Fibroblast of lung (primary cell): ENCODE data around the gene WBP1L. TPM values are rescaled to one million over a fixed set of nuclear protein-coding genes. Genes with fewer than 3 reads are reported as not detected.

Experiments used
- DNase-seq, 2 donors: peaks; one replicate each; pipeline versions ENCODE4 v3.0.0 to v3.0.0-alpha.2; 2010; ENCODE audit warnings: low read depth in 2 of 2
- H2AFZ ChIP-seq: 2 replicates; pipeline ENCODE4 v1.5.1; 2012; ENCODE audit warnings: low read length, control low read depth, inconsistent platforms
- H3K27ac ChIP-seq: 2 replicates; pipeline ENCODE4 v1.5.1; 2011; ENCODE audit warnings: low read length, control low read depth; ENCODE audit not compliant: insufficient read depth
- H3K27me3 ChIP-seq: 2 replicates; pipeline ENCODE4 v1.5.1; 2011; ENCODE audit warnings: mild to moderate bottlenecking, low read length; ENCODE audit not compliant: control insufficient read depth, insufficient read depth
- H3K36me3 ChIP-seq: 2 replicates; pipeline ENCODE4 v1.5.1; 2011; ENCODE audit warnings: low read length; ENCODE audit not compliant: control insufficient read depth, insufficient read depth
- H3K4me1 ChIP-seq: 2 replicates; pipeline ENCODE4 v1.5.1; 2011; ENCODE audit warnings: low read length; ENCODE audit not compliant: control insufficient read depth, insufficient read depth; ENCODE audit errors: extremely low read depth
- H3K4me2 ChIP-seq: 2 replicates; pipeline ENCODE4 v1.5.1; 2011; ENCODE audit warnings: low read length, control low read depth; ENCODE audit not compliant: insufficient read depth; ENCODE audit errors: extremely low read depth
- H3K4me3 ChIP-seq, 4 experiments: fragments of 200-600 bp in 1 of 4; sonication (generic) in 1 of 4; replicated peaks in 1 of 4; 2 replicates each; pipeline ENCODE4 v1.5.1; 2011 to 2016; ENCODE audit warnings: low read length in 4 of 4, low read depth in 3 of 4, mild to moderate bottlenecking in 3 of 4, control low read depth in 2 of 4, inconsistent platforms in 1 of 4, mixed read lengths in 1 of 4; ENCODE audit not compliant: insufficient read depth in 1 of 4; ENCODE audit errors: control extremely low read depth in 1 of 4
- H3K79me2 ChIP-seq: 2 replicates; pipeline ENCODE4 v1.5.1; 2012; ENCODE audit warnings: mild to moderate bottlenecking, low read length, inconsistent platforms; ENCODE audit not compliant: control insufficient read depth, insufficient read depth
- H3K9ac ChIP-seq: 2 replicates; pipeline ENCODE4 v1.5.1; 2011; ENCODE audit warnings: mild to moderate bottlenecking, low read length, control low read depth; ENCODE audit not compliant: insufficient read depth
- H3K9me3 ChIP-seq: 2 replicates; pipeline ENCODE4 v1.5.1; 2012; ENCODE audit warnings: low read depth, low read length; ENCODE audit not compliant: control insufficient read depth, insufficient read depth
- H4K20me1 ChIP-seq: 2 replicates; pipeline ENCODE4 v1.5.1; 2011; ENCODE audit warnings: low read length; ENCODE audit not compliant: control insufficient read depth, insufficient read depth; ENCODE audit errors: extremely low read depth
- EZH2 ChIP-seq: IDR thresholded peaks from 2 replicates; pipeline ENCODE4 v1.5.1; 2012; ENCODE audit warnings: low read length, control low read depth, mild to moderate bottlenecking; ENCODE audit errors: missing control alignments
- polyA plus RNA-seq, 2 donors: library from polyadenylated mRNA; depleted of rRNA in 1 of 2; stranded (reverse) in 1 of 2; unstranded in 1 of 2; fragments of >200 nt; gene quantifications; 2 replicates each; pipeline ENCODE4 v1.2.1, GENCODE V29; 2011 to 2012; ENCODE audit warnings: missing spikeins in 1 of 2
- total RNA-seq: library from RNA; depleted of rRNA; stranded (reverse); fragments of >200 nt; gene quantifications from 2 replicates; pipeline ENCODE4 v1.2.1, GENCODE V29; 2014
- TF ChIP-seq, protein P1 (sequence below), 2 donors: IDR thresholded peaks in 1 of 2; conservative IDR thresholded peaks in 1 of 2; 1 replicate in 1 of 2; 2 replicates in 1 of 2; pipeline ENCODE4 v1.5.1; 2011 to 2012; ENCODE audit warnings: low read length in 2 of 2, control low read depth in 1 of 2, inconsistent platforms in 1 of 2, low read depth in 1 of 2, mild to moderate bottlenecking in 1 of 2

The WBP1L gene
- total and polyA plus RNA-seq, 2 donors (not counting 1 experiment from before 2014, with no cell fraction given) = 36.8 to 40.0 TPM

DNA sequence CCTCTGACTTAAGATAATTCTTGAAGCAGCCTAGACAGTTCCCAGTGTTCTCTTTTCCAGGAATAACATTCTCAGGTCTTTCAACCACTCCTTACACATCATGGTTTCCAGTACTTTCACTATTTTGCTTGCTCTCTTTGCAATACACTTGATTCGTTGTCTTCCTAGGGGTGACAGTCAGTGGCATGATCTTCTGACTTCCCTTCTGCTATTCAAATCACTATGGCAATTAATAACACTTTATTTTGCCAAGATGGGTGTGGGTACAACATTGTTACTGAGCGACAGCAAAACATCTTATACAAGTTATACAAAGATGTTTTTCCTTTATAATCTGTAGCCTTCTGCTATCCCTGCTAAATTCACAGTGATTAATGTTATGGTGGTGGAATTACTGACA lies 44.9 kb upstream of the WBP1L start:
- H3K36me3 ChIP-seq = peaks cover 1% of the 10 kb centered on the region

DNA sequence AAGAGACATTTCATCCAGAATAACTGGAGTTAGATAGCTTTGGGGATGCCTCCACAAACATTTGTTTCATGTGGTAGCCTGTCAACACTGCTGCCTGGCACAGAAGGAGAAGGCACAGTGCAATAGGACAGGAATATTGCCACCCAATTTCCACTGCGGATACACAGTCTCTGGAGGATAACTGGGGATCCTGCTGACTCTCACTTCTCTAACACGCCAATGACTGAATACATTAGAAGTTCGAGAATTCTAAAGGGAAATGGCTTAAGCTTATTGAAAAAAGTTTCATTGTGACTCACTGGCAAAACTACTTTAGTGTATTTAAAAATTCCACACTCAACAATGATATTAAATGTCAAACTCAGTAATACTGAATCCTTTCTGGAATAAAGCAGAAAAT lies 42.5 kb upstream of the WBP1L start:
- Histone ChIP-seq H3K4me1 (peaks cover 8% of the 10 kb centered on the region), H3K79me2 (peaks cover 5% of the 10 kb centered on the region), H3K4me2 (no peak overlapping the region), H3K36me3 (peaks cover 1% of the 10 kb centered on the region), H4K20me1 (no peaks in the 10 kb centered on the region), H3K4me3 (no peak overlapping the region), H3K9me3 (no peaks in the 10 kb centered on the region), H3K27me3 (no peaks in the 10 kb centered on the region), H3K9ac (no peak overlapping the region), H3K27ac (no peak overlapping the region), H2AFZ (no peak overlapping the region)
- TF ChIP-seq, protein P1, sequence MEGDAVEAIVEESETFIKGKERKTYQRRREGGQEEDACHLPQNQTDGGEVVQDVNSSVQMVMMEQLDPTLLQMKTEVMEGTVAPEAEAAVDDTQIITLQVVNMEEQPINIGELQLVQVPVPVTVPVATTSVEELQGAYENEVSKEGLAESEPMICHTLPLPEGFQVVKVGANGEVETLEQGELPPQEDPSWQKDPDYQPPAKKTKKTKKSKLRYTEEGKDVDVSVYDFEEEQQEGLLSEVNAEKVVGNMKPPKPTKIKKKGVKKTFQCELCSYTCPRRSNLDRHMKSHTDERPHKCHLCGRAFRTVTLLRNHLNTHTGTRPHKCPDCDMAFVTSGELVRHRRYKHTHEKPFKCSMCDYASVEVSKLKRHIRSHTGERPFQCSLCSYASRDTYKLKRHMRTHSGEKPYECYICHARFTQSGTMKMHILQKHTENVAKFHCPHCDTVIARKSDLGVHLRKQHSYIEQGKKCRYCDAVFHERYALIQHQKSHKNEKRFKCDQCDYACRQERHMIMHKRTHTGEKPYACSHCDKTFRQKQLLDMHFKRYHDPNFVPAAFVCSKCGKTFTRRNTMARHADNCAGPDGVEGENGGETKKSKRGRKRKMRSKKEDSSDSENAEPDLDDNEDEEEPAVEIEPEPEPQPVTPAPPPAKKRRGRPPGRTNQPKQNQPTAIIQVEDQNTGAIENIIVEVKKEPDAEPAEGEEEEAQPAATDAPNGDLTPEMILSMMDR (conservative IDR thresholded peaks at IDR 0.05 in 1 of 2, IDR thresholded peaks at IDR 0.05 in 1 of 2; ENCODE audit: low read depth in 1 of 2, low read length in 2 of 2) = no peak
- TF ChIP-seq EZH2 = no peak
- no peak for DNase-seq

More for the DNA sequence above, 44.9 kb upstream of the WBP1L start:
- no peaks in the 10 kb centered on the region for H3K79me2 ChIP-seq
- H3K27ac ChIP-seq = no peak overlapping the region
- no peak overlapping the region for H3K4me3 ChIP-seq
- no peaks in the 10 kb centered on the region for H3K27me3 ChIP-seq
- no peak for DNase-seq
- no peaks in the 10 kb centered on the region for H3K9me3 ChIP-seq
- H3K4me2 ChIP-seq = no peak overlapping the region
- no peaks in the 10 kb centered on the region for H4K20me1 ChIP-seq
- no peak overlapping the region for H2AFZ ChIP-seq
- TF ChIP-seq, protein P1 (conservative IDR thresholded peaks at IDR 0.05 in 1 of 2, IDR thresholded peaks at IDR 0.05 in 1 of 2; ENCODE audit: low read depth in 1 of 2, low read length in 2 of 2) = no peak
- TF ChIP-seq EZH2 = no peak
- no peaks in the 10 kb centered on the region for H3K4me1 ChIP-seq
- no peak overlapping the region for H3K9ac ChIP-seq

GRCh38 chr10:102701796-102702195 lies 42.0 kb upstream of the WBP1L start:
- Histone ChIP-seq H3K79me2 (peaks cover 9% of the 10 kb centered on the region), H3K9ac (no peak overlapping the region), H3K27ac (no peak overlapping the region), H3K27me3 (no peaks in the 10 kb centered on the region), H4K20me1 (no peaks in the 10 kb centered on the region), H2AFZ (no peak overlapping the region), H3K4me2 (no peak overlapping the region), H3K4me3 (no peak overlapping the region), H3K36me3 (peaks cover 1% of the 10 kb centered on the region), H3K4me1 (peaks cover 8% of the 10 kb centered on the region), H3K9me3 (no peaks in the 10 kb centered on the region)
- TF ChIP-seq, protein P1 (conservative IDR thresholded peaks at IDR 0.05 in 1 of 2, IDR thresholded peaks at IDR 0.05 in 1 of 2; ENCODE audit: low read depth in 1 of 2, low read length in 2 of 2) = no peak
- TF ChIP-seq EZH2 = no peak
- DNase-seq = no peak
